ENCODE measurements around the gene PRRG2. TPM values are rescaled to one million over a fixed set of nuclear protein-coding genes. Genes with fewer than 3 reads are reported as not detected.
A peak's percentile ranks its signal among the peaks of the same experiment; 100 is the strongest.

Gene PRRG2
- total RNA-seq, 1 donor from 2014 or later: 10.1 TPM

GRCh38 chr19:49554701-49555181 is 26.4 kb upstream of the PRRG2 start:
- no peak for TF ChIP-seq CTCF (IDR thresholded peaks at IDR 0.05)
- Histone ChIP-seq H3K4me3 (no peak overlapping the region), H3K27ac (peak overlapping the region; percentile 61), H3K9me3 (no peaks in the 10 kb centered on the region), H3K36me3 (peaks cover 44% of the 10 kb centered on the region), H3K4me1 (peaks cover 19% of the 10 kb centered on the region), H3K27me3 (no peaks in the 10 kb centered on the region)
- intact Hi-C loops (cut with DNase I): no loop called here
- no peak for DNase-seq
- no peak for ATAC-seq

- DNase-seq (peak; percentile 90), ATAC-seq (peak; percentile 90)
- peak overlapping the region; percentile 8 for H3K27ac ChIP-seq
- no peak overlapping the region for H3K4me3 ChIP-seq
- no peaks in the 10 kb centered on the region for H3K27me3 ChIP-seq
- no peak for TF ChIP-seq CTCF (IDR thresholded peaks at IDR 0.05)
- peaks cover 25% of the 10 kb centered on the region for H3K4me1 ChIP-seq
- H3K9me3 ChIP-seq: no peaks in the 10 kb centered on the region
- H3K36me3 ChIP-seq: peaks cover 45% of the 10 kb centered on the region
- intact Hi-C loops (cut with DNase I): no loop called here
Measured at GRCh38 chr19:49555600-49556411, 25.3 kb upstream of the PRRG2 start.

GRCh38 chr19:49556412-49557398 is 24.4 kb upstream of the PRRG2 start:
- DNase-seq (no peak), ATAC-seq (peak; percentile 3)
- intact Hi-C loops (cut with DNase I): no loop called here
- peaks cover 45% of the 10 kb centered on the region for H3K36me3 ChIP-seq
- H3K27ac ChIP-seq: no peak overlapping the region
- H3K9me3 ChIP-seq: no peaks in the 10 kb centered on the region
- TF ChIP-seq CTCF (IDR thresholded peaks at IDR 0.05): no peak
- no peak overlapping the region for H3K4me3 ChIP-seq
- H3K27me3 ChIP-seq: no peaks in the 10 kb centered on the region
- H3K4me1 ChIP-seq: peaks cover 31% of the 10 kb centered on the region

GRCh38 chr19:49557641-49558325 is 23.3 kb upstream of the PRRG2 start:
- Histone ChIP-seq H3K27me3 (no peaks in the 10 kb centered on the region), H3K4me1 (peaks cover 31% of the 10 kb centered on the region), H3K27ac (no peak overlapping the region), H3K4me3 (no peak overlapping the region), H3K9me3 (no peaks in the 10 kb centered on the region), H3K36me3 (peaks cover 45% of the 10 kb centered on the region)
- DNase-seq (no peak), ATAC-seq (no peak)
- TF ChIP-seq CTCF (IDR thresholded peaks at IDR 0.05): no peak
- intact Hi-C loops (cut with DNase I): no loop called here

GRCh38 chr19:49558591-49558990 is 22.5 kb upstream of the PRRG2 start:
- intact Hi-C loops (cut with DNase I): no loop called here
- Histone ChIP-seq H3K36me3 (peaks cover 45% of the 10 kb centered on the region), H3K4me3 (no peak overlapping the region), H3K9me3 (no peaks in the 10 kb centered on the region), H3K4me1 (peaks cover 29% of the 10 kb centered on the region), H3K27ac (no peak overlapping the region), H3K27me3 (no peaks in the 10 kb centered on the region)
- no peak for DNase-seq
- no peak for ATAC-seq
- no peak for TF ChIP-seq CTCF (IDR thresholded peaks at IDR 0.05)
